ENCODE results near the gene DYNC1LI1.

DYNC1LI1 gene

GRCh38 chr3:32545305-32545704 is 25.4 kb downstream of the DYNC1LI1 start:
- DNase-seq (ENCODE audit: low read depth), result no peak
- H3K4me3 ChIP-seq (ENCODE audit: low read depth, low read length), result no peak overlapping the region
- no peak for TF ChIP-seq CTCF (IDR thresholded peaks at IDR 0.05; ENCODE audit: low read depth, low read length, missing control alignments)

GRCh38 chr3:32544894-32545293 is 25.8 kb downstream of the DYNC1LI1 start:
- no peak for DNase-seq (ENCODE audit: low read depth)
- no peak for TF ChIP-seq CTCF (IDR thresholded peaks at IDR 0.05; ENCODE audit: low read depth, low read length, missing control alignments)
- no peak overlapping the region for H3K4me3 ChIP-seq (ENCODE audit: low read depth, low read length)

- DNase-seq (ENCODE audit: low read depth), result no peak
- TF ChIP-seq CTCF (IDR thresholded peaks at IDR 0.05; ENCODE audit: low read depth, low read length, missing control alignments), result no peak
Measured at GRCh38 chr3:32542807-32543206, 27.9 kb downstream of the DYNC1LI1 start.

GRCh38 chr3:32540899-32541298 is 29.8 kb downstream of the DYNC1LI1 start:
- no peak for TF ChIP-seq CTCF (IDR thresholded peaks at IDR 0.05; ENCODE audit: low read depth, low read length, missing control alignments)
- H3K4me3 ChIP-seq (ENCODE audit: low read depth, low read length), result no peak overlapping the region
- no peak for DNase-seq (ENCODE audit: low read depth)

More at GRCh38 chr3:32542807-32543206, 27.9 kb downstream of the DYNC1LI1 start:
- no peak overlapping the region for H3K4me3 ChIP-seq (ENCODE audit: low read depth, low read length)

GRCh38 chr3:32532434-32532833 is 38.2 kb downstream of the DYNC1LI1 start:
- no peak for TF ChIP-seq CTCF (IDR thresholded peaks at IDR 0.05; ENCODE audit: low read depth, low read length, missing control alignments)
- no peak overlapping the region for H3K4me3 ChIP-seq (ENCODE audit: low read depth, low read length)
- no peak for DNase-seq (ENCODE audit: low read depth)

- H3K4me3 ChIP-seq (ENCODE audit: low read depth, low read length), result no peak overlapping the region
- DNase-seq (ENCODE audit: low read depth), result no peak
- TF ChIP-seq CTCF (IDR thresholded peaks at IDR 0.05; ENCODE audit: low read depth, low read length, missing control alignments), result no peak
Measured at GRCh38 chr3:32531010-32531647, 39.5 kb downstream of the DYNC1LI1 start.

GRCh38 chr3:32525720-32526119 is 44.9 kb downstream of the DYNC1LI1 start:
- no peak for DNase-seq (ENCODE audit: low read depth)
- no peak overlapping the region for H3K4me3 ChIP-seq (ENCODE audit: low read depth, low read length)
- TF ChIP-seq CTCF (IDR thresholded peaks at IDR 0.05; ENCODE audit: low read depth, low read length, missing control alignments), result no peak

Measured in GM12864 (cell line).